ENCODE results near the gene PIRT. TPM values are rescaled to one million over a fixed set of nuclear protein-coding genes. Genes with fewer than 3 reads are reported as not detected.

PIRT gene
- total RNA-seq, 4 donors from 2014 or later = 0.42 to 3.5 (median 1.5) TPM

DNA sequence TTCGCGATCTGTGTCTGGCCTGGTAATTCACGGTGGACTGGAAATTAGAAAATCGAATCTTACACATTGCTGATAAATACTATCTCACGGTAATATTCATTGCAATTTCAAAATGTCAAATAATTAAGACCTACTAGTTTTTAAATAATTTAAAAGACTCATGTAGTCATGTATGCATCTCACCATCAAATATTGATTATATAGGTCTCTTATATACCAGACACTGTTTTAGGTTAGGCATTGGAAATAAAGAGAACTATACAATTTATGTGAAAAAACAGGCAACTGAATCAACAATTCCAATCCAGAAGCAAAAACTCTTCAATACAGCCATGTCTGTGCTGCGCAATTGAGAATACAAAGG lies 7.5 kb upstream of the PIRT start:
- Histone ChIP-seq H3K27me3 (no peaks in the 10 kb centered on the region), H3K4me1 (peaks cover 9 to 13% (median 11%) of the 10 kb centered on the region in 4 donors), H3K9me3 (no peaks in the 10 kb centered on the region), H3K36me3 (no peaks in the 10 kb centered on the region), H3K27ac (replicated peaks in 1 of 4) (no peak overlapping the region), H3K4me3 (peak overlapping the region; percentile 54 to 65 (median 56))
- TF ChIP-seq CTCF (IDR thresholded peaks at IDR 0.05) = no peak
- TF ChIP-seq POLR2A (IDR thresholded peaks at IDR 0.05; ENCODE audit: low read depth) = no peak
- TF ChIP-seq EP300 (IDR thresholded peaks at IDR 0.05) = no peak
- no peak for TF ChIP-seq POLR2AphosphoS5 (IDR thresholded peaks at IDR 0.05)
- no peak for DNase-seq (ENCODE audit: extremely low spot score)
- WGBS = 16% methylated on average over 6 of the region's 6 CpGs
- intact Hi-C loops (cut with DNase I) = loop anchor here (1.0 to 5.0 kb wide), 2 partner anchors 108 to 198 kb away; no protein-coding TSS in a partner anchor

GRCh38 chr17:10844621-10845387 lies 6.9 kb upstream of the PIRT start:
- Histone ChIP-seq H3K4me3 (peak overlapping the region; percentile 54 to 65 (median 56)), H3K27me3 (no peaks in the 10 kb centered on the region), H3K4me1 (peaks cover 9 to 13% (median 11%) of the 10 kb centered on the region in 4 donors), H3K9me3 (no peaks in the 10 kb centered on the region), H3K27ac (replicated peaks in 1 of 4) (peak overlapping the region in 1 of 4 donors; percentile 31), H3K36me3 (no peaks in the 10 kb centered on the region)
- TF ChIP-seq EP300 (IDR thresholded peaks at IDR 0.05) (no peak), CTCF (IDR thresholded peaks at IDR 0.05) (peak; percentile 91 to 95 (median 91))
- 7% methylated on average over 28 of the region's 28 CpGs for WGBS
- intact Hi-C loops (cut with DNase I) = loop anchor here (1.0 to 5.0 kb wide), 2 partner anchors 108 to 198 kb away; no protein-coding TSS in a partner anchor
- DNase-seq (ENCODE audit: extremely low spot score) = no peak

GRCh38 chr17:10843811-10844210 lies 5.9 kb upstream of the PIRT start:
- 52% methylated on average over 7 of the region's 7 CpGs for WGBS
- Histone ChIP-seq H3K27ac (replicated peaks in 1 of 4) (no peak overlapping the region), H3K36me3 (no peaks in the 10 kb centered on the region), H3K4me1 (peaks cover 9 to 13% (median 11%) of the 10 kb centered on the region in 4 donors), H3K9me3 (no peaks in the 10 kb centered on the region), H3K4me3 (no peak overlapping the region), H3K27me3 (no peaks in the 10 kb centered on the region)
- no peak for DNase-seq (ENCODE audit: extremely low spot score)
- intact Hi-C loops (cut with DNase I) = no loop called here
- no peak for TF ChIP-seq POLR2A (IDR thresholded peaks at IDR 0.05; ENCODE audit: low read depth)
- TF ChIP-seq CTCF (IDR thresholded peaks at IDR 0.05) = no peak
- no peak for TF ChIP-seq EP300 (IDR thresholded peaks at IDR 0.05)
- TF ChIP-seq POLR2AphosphoS5 (IDR thresholded peaks at IDR 0.05) = no peak

DNA sequence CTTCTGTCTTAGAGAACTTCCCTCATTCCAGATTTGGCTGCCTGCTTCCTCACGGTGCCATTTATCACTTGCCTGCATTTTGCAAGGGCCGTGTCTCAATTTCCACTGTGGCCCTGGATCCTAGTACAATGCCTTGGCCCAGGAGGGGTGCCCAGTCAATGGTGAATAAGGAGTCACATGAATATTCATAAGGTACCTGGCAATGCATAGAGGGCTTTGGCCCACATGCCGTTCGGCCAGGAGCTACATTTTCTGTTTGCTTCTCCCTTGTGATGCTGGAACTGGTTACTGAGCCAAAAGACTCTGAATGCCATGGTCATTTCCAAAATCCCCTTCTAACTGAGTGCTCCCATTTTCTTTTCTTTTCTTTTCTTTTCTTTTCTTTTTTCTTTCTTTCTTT lies 4.8 kb upstream of the PIRT start:
- Histone ChIP-seq H3K27ac (replicated peaks in 1 of 4) (no peak overlapping the region), H3K9me3 (no peaks in the 10 kb centered on the region), H3K36me3 (no peaks in the 10 kb centered on the region), H3K27me3 (peaks cover 0 to 3% (median 0%) of the 10 kb centered on the region in 4 donors), H3K4me3 (no peak overlapping the region), H3K4me1 (peaks cover 9 to 13% (median 11%) of the 10 kb centered on the region in 4 donors)
- no peak for DNase-seq (ENCODE audit: extremely low spot score)
- 59% methylated on average over 4 of the region's 4 CpGs for WGBS
- intact Hi-C loops (cut with DNase I) = no loop called here
- no peak for TF ChIP-seq EP300 (IDR thresholded peaks at IDR 0.05)
- TF ChIP-seq POLR2A (IDR thresholded peaks at IDR 0.05; ENCODE audit: low read depth) = no peak

DNA sequence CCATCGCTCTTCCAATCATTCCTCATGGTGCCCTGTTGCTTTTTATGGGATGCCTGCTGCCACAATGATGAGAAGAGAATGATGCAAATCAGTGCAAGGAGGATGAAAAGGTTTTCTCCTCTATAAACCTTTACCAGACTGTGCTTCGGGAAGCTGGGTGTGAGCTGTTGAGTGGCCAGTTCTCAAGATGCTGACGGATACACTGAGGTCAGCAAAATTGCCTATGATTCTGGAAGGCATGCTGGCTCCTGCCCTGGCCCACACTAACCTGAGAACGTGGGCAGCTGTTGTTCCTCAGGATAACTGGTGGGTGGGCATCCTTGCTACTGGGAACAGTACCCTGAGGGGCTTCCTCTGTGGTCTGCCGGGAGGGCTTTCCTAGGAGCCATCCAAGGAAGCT lies 795 bp upstream of the PIRT start:
- Histone ChIP-seq H3K4me1 (no peaks in the 10 kb centered on the region), H3K36me3 (no peaks in the 10 kb centered on the region), H3K27ac (replicated peaks in 1 of 4) (no peak overlapping the region), H3K27me3 (peaks cover 0 to 4% (median 0%) of the 10 kb centered on the region in 4 donors), H3K4me3 (no peak overlapping the region), H3K9me3 (no peaks in the 10 kb centered on the region)
- intact Hi-C loops (cut with DNase I) = no loop called here
- no peak for DNase-seq (ENCODE audit: extremely low spot score)
- TF ChIP-seq POLR2AphosphoS5 (IDR thresholded peaks at IDR 0.05) = no peak
- no peak for TF ChIP-seq EP300 (IDR thresholded peaks at IDR 0.05)
- no peak for TF ChIP-seq POLR2A (IDR thresholded peaks at IDR 0.05; ENCODE audit: low read depth)
- no peak for TF ChIP-seq CTCF (IDR thresholded peaks at IDR 0.05)
- 91% methylated on average over 5 of the region's 5 CpGs for WGBS

All from esophagus muscularis mucosa (tissue), 4 donors.